ENCODE results near the gene MMAA.

The MMAA gene

DNA sequence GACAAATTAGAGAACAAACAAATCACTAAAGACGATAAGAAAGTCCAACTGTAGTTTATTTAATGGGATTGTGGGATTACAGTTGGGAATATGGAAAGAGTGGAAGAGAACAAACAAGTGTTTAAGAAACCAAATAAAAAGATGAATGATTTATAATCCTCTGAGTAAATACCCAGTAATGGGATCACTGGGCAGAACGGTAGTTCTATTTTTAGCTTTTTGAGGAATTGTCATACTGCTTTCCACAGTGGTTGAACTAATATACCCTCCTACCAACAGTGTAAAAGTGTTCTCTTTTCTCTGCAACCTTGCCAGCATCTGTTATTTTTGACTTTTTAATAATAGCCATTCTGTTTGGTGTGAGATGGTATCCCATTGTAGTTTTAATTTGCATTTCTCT is 75.7 kb downstream of the MMAA start:
- TF ChIP-seq, protein P1, sequence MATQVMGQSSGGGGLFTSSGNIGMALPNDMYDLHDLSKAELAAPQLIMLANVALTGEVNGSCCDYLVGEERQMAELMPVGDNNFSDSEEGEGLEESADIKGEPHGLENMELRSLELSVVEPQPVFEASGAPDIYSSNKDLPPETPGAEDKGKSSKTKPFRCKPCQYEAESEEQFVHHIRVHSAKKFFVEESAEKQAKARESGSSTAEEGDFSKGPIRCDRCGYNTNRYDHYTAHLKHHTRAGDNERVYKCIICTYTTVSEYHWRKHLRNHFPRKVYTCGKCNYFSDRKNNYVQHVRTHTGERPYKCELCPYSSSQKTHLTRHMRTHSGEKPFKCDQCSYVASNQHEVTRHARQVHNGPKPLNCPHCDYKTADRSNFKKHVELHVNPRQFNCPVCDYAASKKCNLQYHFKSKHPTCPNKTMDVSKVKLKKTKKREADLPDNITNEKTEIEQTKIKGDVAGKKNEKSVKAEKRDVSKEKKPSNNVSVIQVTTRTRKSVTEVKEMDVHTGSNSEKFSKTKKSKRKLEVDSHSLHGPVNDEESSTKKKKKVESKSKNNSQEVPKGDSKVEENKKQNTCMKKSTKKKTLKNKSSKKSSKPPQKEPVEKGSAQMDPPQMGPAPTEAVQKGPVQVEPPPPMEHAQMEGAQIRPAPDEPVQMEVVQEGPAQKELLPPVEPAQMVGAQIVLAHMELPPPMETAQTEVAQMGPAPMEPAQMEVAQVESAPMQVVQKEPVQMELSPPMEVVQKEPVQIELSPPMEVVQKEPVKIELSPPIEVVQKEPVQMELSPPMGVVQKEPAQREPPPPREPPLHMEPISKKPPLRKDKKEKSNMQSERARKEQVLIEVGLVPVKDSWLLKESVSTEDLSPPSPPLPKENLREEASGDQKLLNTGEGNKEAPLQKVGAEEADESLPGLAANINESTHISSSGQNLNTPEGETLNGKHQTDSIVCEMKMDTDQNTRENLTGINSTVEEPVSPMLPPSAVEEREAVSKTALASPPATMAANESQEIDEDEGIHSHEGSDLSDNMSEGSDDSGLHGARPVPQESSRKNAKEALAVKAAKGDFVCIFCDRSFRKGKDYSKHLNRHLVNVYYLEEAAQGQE (IDR thresholded peaks at IDR 0.05; ENCODE audit: insufficient read depth in 1 of 2, low read depth in 2 of 2, low read length in 2 of 2): no peak
- no peak for TF ChIP-seq POLR2AphosphoS5 (IDR thresholded peaks at IDR 0.05; ENCODE audit: low read depth, low read length)
- no peak for TF ChIP-seq TAF1 (IDR thresholded peaks at IDR 0.05; ENCODE audit: borderline replicate concordance, insufficient read depth, low read length)
- TF ChIP-seq SIN3A (IDR thresholded peaks at IDR 0.05; ENCODE audit: borderline replicate concordance, insufficient read depth, low read length): no peak
- no peak for TF ChIP-seq FOXP2 (optimal IDR thresholded peaks at IDR 0.05; ENCODE audit: borderline replicate concordance, extremely low read depth, extremely low read length, insufficient read depth)

- no peak for TF ChIP-seq SIN3A (IDR thresholded peaks at IDR 0.05; ENCODE audit: borderline replicate concordance, insufficient read depth, low read length)
- TF ChIP-seq, protein P1 (IDR thresholded peaks at IDR 0.05; ENCODE audit: insufficient read depth in 1 of 2, low read depth in 2 of 2, low read length in 2 of 2): no peak
Observed at GRCh38 chr4:145697332-145697731, 78.1 kb downstream of the MMAA start.

DNA sequence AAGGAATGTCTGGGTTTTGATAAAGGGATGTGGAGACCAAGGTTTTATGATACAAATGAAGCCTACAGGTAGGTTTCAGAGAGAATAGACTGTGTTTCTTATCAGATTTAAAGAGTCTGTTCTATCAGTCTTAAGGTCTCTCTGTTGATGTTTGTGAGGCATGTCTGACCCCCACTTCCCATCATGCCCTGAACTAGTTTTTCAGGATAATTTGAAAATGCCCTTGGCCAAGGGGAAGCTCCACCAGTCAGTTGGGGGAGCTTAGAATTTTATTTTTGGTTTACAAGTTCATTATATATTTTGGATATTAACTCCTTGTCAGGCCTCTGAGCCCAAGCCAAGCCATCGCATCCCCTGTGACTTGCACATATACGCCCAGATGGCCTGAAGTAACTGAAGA is 79.3 kb downstream of the MMAA start:
- TF ChIP-seq POLR2AphosphoS5 (IDR thresholded peaks at IDR 0.05; ENCODE audit: low read depth, low read length) (no peak), FOXP2 (optimal IDR thresholded peaks at IDR 0.05; ENCODE audit: borderline replicate concordance, extremely low read depth, extremely low read length, insufficient read depth) (no peak)

GRCh38 chr4:145703850-145704497 is 84.8 kb downstream of the MMAA start:
- no peak for TF ChIP-seq FOXP2 (optimal IDR thresholded peaks at IDR 0.05; ENCODE audit: borderline replicate concordance, extremely low read depth, extremely low read length, insufficient read depth)
- TF ChIP-seq TAF1 (IDR thresholded peaks at IDR 0.05; ENCODE audit: borderline replicate concordance, insufficient read depth, low read length): no peak
- no peak for TF ChIP-seq SIN3A (IDR thresholded peaks at IDR 0.05; ENCODE audit: borderline replicate concordance, insufficient read depth, low read length)
- TF ChIP-seq, protein P1 (IDR thresholded peaks at IDR 0.05; ENCODE audit: insufficient read depth in 1 of 2, low read depth in 2 of 2, low read length in 2 of 2): no peak
- no peak for TF ChIP-seq POLR2AphosphoS5 (IDR thresholded peaks at IDR 0.05; ENCODE audit: low read depth, low read length)

- TF ChIP-seq TAF1 (IDR thresholded peaks at IDR 0.05; ENCODE audit: borderline replicate concordance, insufficient read depth, low read length) (no peak), POLR2AphosphoS5 (IDR thresholded peaks at IDR 0.05; ENCODE audit: low read depth, low read length) (no peak), FOXP2 (optimal IDR thresholded peaks at IDR 0.05; ENCODE audit: borderline replicate concordance, extremely low read depth, extremely low read length, insufficient read depth) (no peak), SIN3A (IDR thresholded peaks at IDR 0.05; ENCODE audit: borderline replicate concordance, insufficient read depth, low read length) (no peak)
- TF ChIP-seq, protein P1 (IDR thresholded peaks at IDR 0.05; ENCODE audit: insufficient read depth in 1 of 2, low read depth in 2 of 2, low read length in 2 of 2): no peak
Observed at GRCh38 chr4:145709336-145709735, 90.2 kb downstream of the MMAA start.
